NCI-H2227 (cell line): ENCODE data around the gene HHIPL1.

ENCODE experiments used
- DNase-seq: peaks from one replicate; lab custom pipeline; 2025; ENCODE audit not compliant: unreplicated experiment; lab: John Stamatoyannopoulos, UW

Gene HHIPL1

GRCh38 chr14:99674064-99674650 is 29.2 kb downstream of the HHIPL1 start:
- no peak for DNase-seq

GRCh38 chr14:99674776-99675381 is 29.9 kb downstream of the HHIPL1 start:
- DNase-seq: no peak

- no peak for DNase-seq
Measured at GRCh38 chr14:99675382-99675835, 30.5 kb downstream of the HHIPL1 start.

GRCh38 chr14:99675951-99676350 is 31.0 kb downstream of the HHIPL1 start:
- no peak for DNase-seq

- DNase-seq: no peak
Measured at GRCh38 chr14:99676657-99677056, 31.7 kb downstream of the HHIPL1 start.

- DNase-seq: no peak
Measured at GRCh38 chr14:99677231-99678140, 32.6 kb downstream of the HHIPL1 start.

- DNase-seq: no peak
Measured at GRCh38 chr14:99678198-99678597, 33.3 kb downstream of the HHIPL1 start.

GRCh38 chr14:99679111-99679510 is 34.2 kb downstream of the HHIPL1 start:
- DNase-seq: no peak

- no peak for DNase-seq
Measured at GRCh38 chr14:99679543-99679942, 34.6 kb downstream of the HHIPL1 start.

- DNase-seq: no peak
Measured at GRCh38 chr14:99679996-99680395, 35.1 kb downstream of the HHIPL1 start.

- DNase-seq: peak; percentile 45
Measured at GRCh38 chr14:99681101-99681831, 36.3 kb downstream of the HHIPL1 start.

- DNase-seq: no peak
Measured at GRCh38 chr14:99681832-99682148, 36.9 kb downstream of the HHIPL1 start.

GRCh38 chr14:99682809-99683618 is 38.1 kb downstream of the HHIPL1 start:
- DNase-seq: peak; percentile 87

- DNase-seq: peak; percentile 99
Measured at GRCh38 chr14:99683619-99684409, 38.9 kb downstream of the HHIPL1 start, which contains the start of gene CYP46A1. Gene CYP46A1 (plus strand): TSS chr14:99684298. CDS start chr14:99684418, 120 bp downstream.

GRCh38 chr14:99684410-99684934 is 39.5 kb downstream of the HHIPL1 start:
- peak; percentile 75 for DNase-seq

- DNase-seq: no peak
Measured at GRCh38 chr14:99685151-99685591, 40.2 kb downstream of the HHIPL1 start.

- no peak for DNase-seq
Measured at GRCh38 chr14:99685596-99685995, 40.7 kb downstream of the HHIPL1 start.

GRCh38 chr14:99686557-99687283 is 41.8 kb downstream of the HHIPL1 start:
- no peak for DNase-seq
